ENCODE results near the gene NOA1.
"Not testable (repeated sequence)": the region's sequence is repeated elsewhere in the genome, so short reads cannot be mapped to it uniquely, and the experiment has no call there.

The NOA1 gene

GRCh38 chr4:56953680-56954520 lies 23.5 kb downstream of the NOA1 start:
- no peak for DNase-seq

GRCh38 chr4:56941403-56941802 lies 36.0 kb downstream of the NOA1 start:
- DNase-seq = no peak

GRCh38 chr4:56940971-56941370 lies 36.4 kb downstream of the NOA1 start:
- DNase-seq = no peak

DNA sequence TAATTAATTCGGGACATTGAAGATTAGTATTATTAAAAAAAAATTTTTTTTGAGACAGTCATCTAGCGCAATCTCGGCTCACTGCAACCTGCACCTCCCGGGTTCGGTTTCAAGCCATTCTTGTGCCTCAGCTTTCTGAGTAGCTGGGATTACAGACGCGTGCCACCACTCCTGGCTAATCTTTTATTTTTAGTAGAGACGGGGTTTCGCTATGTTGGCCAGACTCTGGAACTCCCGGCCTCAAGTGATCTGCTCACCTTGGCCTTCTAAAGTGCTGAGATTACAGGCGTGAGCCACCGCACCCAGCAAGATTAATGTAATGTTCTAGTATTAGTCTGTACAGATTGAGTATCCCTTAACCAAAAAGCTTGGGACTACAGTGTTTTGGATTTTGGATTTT lies 37.0 kb downstream of the NOA1 start:
- no peak for DNase-seq

DNA sequence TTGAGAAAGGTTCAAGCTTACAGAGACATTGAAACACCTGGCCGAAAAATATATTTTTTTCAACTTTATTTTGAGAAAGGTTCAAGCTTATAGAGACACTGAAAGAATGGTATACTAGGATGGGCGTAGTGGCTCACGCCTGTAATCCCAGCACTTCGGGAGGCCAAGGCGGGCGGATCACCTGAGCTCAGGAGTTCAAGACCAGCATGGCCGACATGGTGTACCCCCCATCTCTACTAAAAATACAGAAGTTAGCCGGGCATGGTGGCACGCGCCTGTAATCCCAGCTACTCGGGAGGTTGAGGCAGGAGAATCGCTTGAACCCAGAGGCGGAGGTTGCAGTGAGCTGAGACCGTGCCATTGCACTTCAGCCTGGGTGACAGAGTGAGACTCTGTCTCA lies 37.6 kb downstream of the NOA1 start:
- DNase-seq = not testable (repeated sequence)

GRCh38 chr4:56937262-56937661 lies 40.1 kb downstream of the NOA1 start:
- no peak for DNase-seq

- no peak for DNase-seq
Observed at GRCh38 chr4:56931924-56932323, 45.5 kb downstream of the NOA1 start.

GRCh38 chr4:56930638-56931037 lies 46.8 kb downstream of the NOA1 start:
- DNase-seq = no peak

GRCh38 chr4:56927196-56927595 lies 50.2 kb downstream of the NOA1 start:
- no peak for DNase-seq

DNA sequence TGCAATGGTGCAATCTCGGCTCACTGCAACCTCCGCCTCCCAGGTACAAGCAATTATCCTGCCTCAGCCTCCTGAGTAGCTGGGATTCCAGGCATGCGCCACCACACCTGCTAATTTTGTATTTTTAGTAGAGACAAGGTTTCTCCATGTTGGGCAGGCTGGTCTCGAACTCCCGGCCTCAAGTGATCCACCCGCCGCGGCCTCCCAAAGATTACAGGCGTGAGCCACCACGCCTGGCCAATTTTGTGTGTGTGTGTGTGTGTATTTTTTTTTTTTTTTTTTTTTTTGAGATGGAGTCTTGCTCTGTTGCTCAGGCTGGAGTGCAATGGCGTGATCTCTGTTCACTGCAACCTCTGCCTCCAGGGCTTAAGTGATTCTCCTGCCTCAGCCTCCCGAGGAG lies 62.4 kb downstream of the NOA1 start:
- DNase-seq = not testable (repeated sequence)

- no peak for DNase-seq
Observed at GRCh38 chr4:56914336-56914735, 63.1 kb downstream of the NOA1 start.

All from DMS79 (cell line).